B cell (primary cell): ENCODE results near the gene FABP2. TPM values are rescaled to one million over a fixed set of nuclear protein-coding genes. Genes with fewer than 3 reads are reported as not detected.
"Not testable (repeated sequence)": the region's sequence is repeated elsewhere in the genome, so short reads cannot be mapped to it uniquely, and the experiment has no call there.

Source experiments
- ATAC-seq: fragments of 200-7000 bp; cut with Tn5 transposase; one replicate; pipeline ENCODE4 v1.10.0; 2021; ENCODE audit warnings: low read depth, mild to moderate bottlenecking, moderate number of reproducible peaks, moderate library complexity
- CTCF ChIA-PET: fragments of 350-600 bp; sonication (Branson Sonifier 250); formaldehyde crosslinking; loops from one replicate; lab custom pipeline; 2021; ENCODE audit warnings: antibody characterized with exemption, inconsistent platforms; lab: Charles Lee
- POLR2A ChIA-PET: fragments of 350-600 bp; sonication (Branson Sonifier 250); formaldehyde crosslinking; loops from one replicate; lab custom pipeline; 2021; ENCODE audit warnings: antibody characterized with exemption; lab: Charles Lee
- DNase-seq: peaks from one replicate; pipeline ENCODE4 v3.0.0; 2013
- H2AFZ ChIP-seq: 2 replicates; pipeline ENCODE4 v1.6.1; 2012; ENCODE audit warnings: mild to moderate bottlenecking, low read depth, low read length; ENCODE audit not compliant: insufficient read depth, poor library complexity, severe bottlenecking
- H3K27ac ChIP-seq, 2 donors: 1 replicate in 1 of 2; 2 replicates in 1 of 2; pipeline ENCODE4 v1.5.1; 2012 to 2013; ENCODE audit warnings: low read length in 2 of 2, mild to moderate bottlenecking in 2 of 2, moderate library complexity in 1 of 2
- H3K27me3 ChIP-seq, 4 experiments: fragments of 200-600 bp in 1 of 4; sonication (generic) in 1 of 4; replicated peaks in 1 of 4; 1 replicate in 2 of 4; 2 replicates in 2 of 4; pipeline versions ENCODE4 v1.6.1 to v1.7.0; 2013 to 2016; ENCODE audit warnings: low read length in 3 of 4, mild to moderate bottlenecking in 2 of 4, mixed read lengths in 1 of 4, moderate library complexity in 1 of 4; ENCODE audit not compliant: insufficient read depth in 4 of 4, control insufficient read depth in 3 of 4; ENCODE audit errors: control extremely low read depth in 1 of 4
- H3K36me3 ChIP-seq, 2 experiments: replicated peaks in 1 of 2; 1 replicate in 1 of 2; 2 replicates in 1 of 2; pipeline versions ENCODE4 v1.6.1 to v1.7.1; 2013; ENCODE audit warnings: low read length in 1 of 2; ENCODE audit not compliant: insufficient read depth in 2 of 2, control insufficient read depth in 1 of 2; ENCODE audit errors: control extremely low read depth in 1 of 2, extremely low read depth in 1 of 2
- H3K4me1 ChIP-seq, 2 donors: fragments of 200-600 bp in 1 of 2; sonication (generic) in 1 of 2; 1 replicate in 1 of 2; 2 replicates in 1 of 2; pipeline versions ENCODE4 v1.5.1 to v1.6.1; 2013 to 2017; ENCODE audit warnings: low read length in 2 of 2; ENCODE audit not compliant: control insufficient read depth in 2 of 2, insufficient read depth in 2 of 2
- H3K4me2 ChIP-seq: replicated peaks from 2 replicates; pipeline ENCODE3; 2012; ENCODE audit warnings: mild to moderate bottlenecking, low read depth, low read length; ENCODE audit not compliant: poor library complexity, severe bottlenecking
- H3K4me3 ChIP-seq, 5 experiments: fragments of 200-600 bp in 1 of 5; sonication (generic) in 1 of 5; 1 replicate in 3 of 5; 2 replicates in 2 of 5; pipeline versions ENCODE4 v1.5.1 to v1.7.0; 2011 to 2016; ENCODE audit warnings: low read length in 4 of 5, mild to moderate bottlenecking in 4 of 5, low read depth in 2 of 5, control low read depth in 1 of 5, moderate library complexity in 1 of 5; ENCODE audit not compliant: insufficient read depth in 1 of 5; ENCODE audit errors: control extremely low read depth in 1 of 5, extremely low read depth in 1 of 5
- H3K79me2 ChIP-seq: fragments of 200-600 bp; sonication (generic); one replicate; pipeline ENCODE4 v1.6.0; 2016; ENCODE audit warnings: low read length; ENCODE audit not compliant: control insufficient read depth, insufficient read depth
- H3K9ac ChIP-seq: fragments of 200-600 bp; sonication (generic); 2 replicates; pipeline ENCODE4 v1.6.1; 2017; ENCODE audit warnings: mild to moderate bottlenecking, low read length, moderate library complexity
- H3K9me3 ChIP-seq, 3 donors: one replicate each; pipeline versions ENCODE4 v1.6.1 to v1.7.1; 2013; ENCODE audit warnings: low read length in 2 of 3; ENCODE audit not compliant: control insufficient read depth in 2 of 3, insufficient read depth in 1 of 3; ENCODE audit errors: control extremely low read depth in 1 of 3
- H4K20me1 ChIP-seq: 2 replicates; pipeline ENCODE4 v1.6.0; 2012; ENCODE audit warnings: mild to moderate bottlenecking, low read length; ENCODE audit not compliant: insufficient read depth, control insufficient read depth, poor library complexity, severe bottlenecking
- H3K27ac Mint-ChIP-seq: one replicate; pipeline ENCODE4 v1.8.0; 2021; ENCODE audit warnings: mixed read lengths
- H3K27me3 Mint-ChIP-seq: one replicate; pipeline ENCODE4 v1.8.0; 2021; ENCODE audit warnings: mixed read lengths
- H3K4me1 Mint-ChIP-seq: one replicate; pipeline ENCODE4 v1.8.0; 2021; ENCODE audit warnings: mixed read lengths
- H3K4me3 Mint-ChIP-seq: one replicate; pipeline ENCODE4 v1.8.0; 2021; ENCODE audit warnings: mixed read lengths
- H3K9me3 Mint-ChIP-seq: one replicate; pipeline ENCODE4 v1.8.0; 2022; ENCODE audit warnings: mixed read lengths; ENCODE audit not compliant: insufficient read depth
- WGBS: methylation state at CpG from one replicate; pipeline ENCODE4 v1.1.5; 2013; ENCODE audit warnings: missing lambda C conversion rate; ENCODE audit not compliant: insufficient coverage; 5-methylcytosine and 5-hydroxymethylcytosine counted together
- intact Hi-C: fragments of 100-400 bp; cut with micrococcal nuclease; formaldehyde crosslinking; loops from one replicate; pipeline ENCODE4 v1.10.0; 2022
- polyA plus RNA-seq: library from polyadenylated mRNA; depleted of rRNA; stranded (reverse); fragments of >200 nt; gene quantifications from 2 replicates; pipeline ENCODE4 v1.2.3, GENCODE V29; 2012
- total RNA-seq, 2 donors: library from RNA; stranded (reverse); fragments of 120-200 nt in 1 of 2; gene quantifications; 1 replicate in 1 of 2; 2 replicates in 1 of 2; pipeline versions ENCODE4 v1.2.3 to v1.2.4, GENCODE V29; 2013 to 2022

The FABP2 gene
- total and polyA plus RNA-seq, 2 donors (not counting 1 experiment from before 2014, with no cell fraction given): not detected

GRCh38 chr4:119366802-119367201 lies 44.9 kb upstream of the FABP2 start:
- H3K4me2 ChIP-seq, POLR2A ChIA-PET, H3K27ac ChIP-seq, H3K4me3 Mint-ChIP-seq, H3K27me3 Mint-ChIP-seq, H3K27ac Mint-ChIP-seq, DNase-seq, H3K9me3 Mint-ChIP-seq, H3K79me2 ChIP-seq, H3K36me3 ChIP-seq, H4K20me1 ChIP-seq, H2AFZ ChIP-seq, intact Hi-C loops, H3K9me3 ChIP-seq, H3K9ac ChIP-seq, ATAC-seq, H3K4me3 ChIP-seq, CTCF ChIA-PET, H3K27me3 ChIP-seq: not testable (repeated sequence)
- 90% methylated on average over 2 of the region's 7 CpGs for WGBS
- peaks cover 16% of the 10 kb centered on the region for H3K4me1 Mint-ChIP-seq
- H3K4me1 ChIP-seq: peaks cover 9 to 12% of the 10 kb centered on the region in 2 donors

GRCh38 chr4:119364203-119364602 lies 42.3 kb upstream of the FABP2 start:
- CTCF ChIA-PET: not testable (repeated sequence)

DNA sequence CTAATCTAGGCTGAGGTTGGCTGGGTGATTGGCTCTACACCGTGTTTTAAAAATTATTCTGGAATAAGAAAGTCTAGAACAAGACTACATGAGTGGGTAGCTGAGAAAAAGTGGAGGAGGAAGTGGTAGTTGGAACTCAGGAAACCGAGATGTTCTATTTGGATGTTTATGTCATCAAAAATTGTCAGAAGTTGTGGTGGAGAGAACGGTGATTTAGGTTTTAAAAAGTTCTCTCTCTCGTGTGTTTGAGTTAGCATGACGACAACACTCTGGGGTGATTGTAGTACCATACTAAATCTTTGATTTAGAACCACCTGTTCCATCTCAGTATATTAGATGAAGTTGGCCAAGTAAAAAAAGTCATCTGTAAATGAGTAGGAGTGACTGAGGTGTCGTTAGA lies 41.4 kb upstream of the FABP2 start:
- H3K4me2 ChIP-seq, H3K36me3 ChIP-seq, ATAC-seq, H3K27me3 Mint-ChIP-seq, H3K9me3 ChIP-seq, H3K27me3 ChIP-seq, CTCF ChIA-PET, H3K4me3 Mint-ChIP-seq, H3K79me2 ChIP-seq, DNase-seq, H3K27ac ChIP-seq, H3K9ac ChIP-seq, H3K27ac Mint-ChIP-seq, intact Hi-C loops, H4K20me1 ChIP-seq, POLR2A ChIA-PET, H3K4me3 ChIP-seq, H3K9me3 Mint-ChIP-seq, H3K4me1 ChIP-seq, H2AFZ ChIP-seq, H3K4me1 Mint-ChIP-seq: not testable (repeated sequence)
- WGBS: 81% methylated on average over 3 of the region's 6 CpGs

More at GRCh38 chr4:119364203-119364602, 42.3 kb upstream of the FABP2 start:
- H3K27me3 Mint-ChIP-seq, H3K4me3 Mint-ChIP-seq, H3K4me2 ChIP-seq, H3K4me3 ChIP-seq, H3K27ac ChIP-seq, H3K4me1 Mint-ChIP-seq, H2AFZ ChIP-seq, H3K9ac ChIP-seq, ATAC-seq, H3K27ac Mint-ChIP-seq, H3K27me3 ChIP-seq, H3K9me3 Mint-ChIP-seq, H3K36me3 ChIP-seq, intact Hi-C loops, H4K20me1 ChIP-seq, H3K4me1 ChIP-seq, H3K79me2 ChIP-seq, H3K9me3 ChIP-seq, DNase-seq, POLR2A ChIA-PET: not testable (repeated sequence)
- no CpG with 5 or more reads among the region's 1 CpG for WGBS

- H3K4me2 ChIP-seq, H2AFZ ChIP-seq, H3K4me3 Mint-ChIP-seq, H3K4me3 ChIP-seq, H3K27ac Mint-ChIP-seq, H3K4me1 ChIP-seq, H3K27ac ChIP-seq, ATAC-seq, H3K4me1 Mint-ChIP-seq, H3K9ac ChIP-seq, DNase-seq, H3K79me2 ChIP-seq, H3K9me3 ChIP-seq, H3K27me3 Mint-ChIP-seq, H3K36me3 ChIP-seq, H3K9me3 Mint-ChIP-seq, intact Hi-C loops, POLR2A ChIA-PET, CTCF ChIA-PET, H3K27me3 ChIP-seq, H4K20me1 ChIP-seq: not testable (repeated sequence)
- 100% methylated on average over 3 of the region's 3 CpGs for WGBS
Observed at GRCh38 chr4:119362413-119362812, 40.5 kb upstream of the FABP2 start.
